DMS153 treated with DMSO at 0.1 percent for 48 hours (cell line): ENCODE data around the gene NINJ1.

Experiments
- DNase-seq: peaks from one replicate; lab custom pipeline; 2025; ENCODE audit not compliant: unreplicated experiment; lab: John Stamatoyannopoulos, UW

NINJ1 gene

GRCh38 chr9:93090091-93090655 is 43.9 kb downstream of the NINJ1 start:
- DNase-seq = no peak

- DNase-seq = no peak
These were observed 44.5 kb downstream of the NINJ1 start for GRCh38 chr9:93089481-93089991.

GRCh38 chr9:93089024-93089423 is 45.0 kb downstream of the NINJ1 start:
- DNase-seq = no peak

GRCh38 chr9:93088656-93089015 is 45.4 kb downstream of the NINJ1 start:
- DNase-seq = no peak

DNA sequence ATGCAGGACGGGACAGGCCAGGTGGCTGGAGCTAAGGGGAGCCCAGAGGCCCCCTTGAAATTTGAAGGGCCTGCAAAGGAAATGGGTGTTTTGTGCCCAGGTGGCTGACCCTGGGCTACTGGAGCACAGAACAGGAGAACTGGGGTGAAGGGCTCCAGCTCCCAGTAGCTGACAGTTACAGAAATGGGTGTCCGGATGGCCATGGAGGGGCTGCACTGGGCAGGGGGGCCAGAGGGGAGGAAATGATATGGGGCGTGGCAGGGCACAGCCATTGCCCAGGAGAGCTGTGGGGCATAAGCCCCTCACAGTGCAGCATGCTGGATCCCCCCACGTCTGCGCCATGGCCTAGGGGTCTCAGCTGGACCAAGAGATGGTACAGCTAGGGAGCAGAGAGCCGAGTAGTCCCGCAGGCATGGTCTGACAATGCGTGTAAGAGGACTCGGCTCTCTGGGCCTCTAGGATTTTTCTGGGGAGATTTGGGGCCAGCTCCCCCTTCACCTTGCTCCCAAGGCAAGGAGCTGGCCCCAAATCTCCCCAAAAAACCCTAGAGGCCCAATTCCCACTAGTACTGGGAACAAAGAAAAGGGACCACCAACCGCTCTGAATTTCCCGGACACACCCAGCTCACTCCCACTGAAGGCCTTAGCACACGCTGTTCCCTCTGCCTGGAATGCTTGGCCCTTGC is 45.9 kb downstream of the NINJ1 start:
- DNase-seq = no peak

DNA sequence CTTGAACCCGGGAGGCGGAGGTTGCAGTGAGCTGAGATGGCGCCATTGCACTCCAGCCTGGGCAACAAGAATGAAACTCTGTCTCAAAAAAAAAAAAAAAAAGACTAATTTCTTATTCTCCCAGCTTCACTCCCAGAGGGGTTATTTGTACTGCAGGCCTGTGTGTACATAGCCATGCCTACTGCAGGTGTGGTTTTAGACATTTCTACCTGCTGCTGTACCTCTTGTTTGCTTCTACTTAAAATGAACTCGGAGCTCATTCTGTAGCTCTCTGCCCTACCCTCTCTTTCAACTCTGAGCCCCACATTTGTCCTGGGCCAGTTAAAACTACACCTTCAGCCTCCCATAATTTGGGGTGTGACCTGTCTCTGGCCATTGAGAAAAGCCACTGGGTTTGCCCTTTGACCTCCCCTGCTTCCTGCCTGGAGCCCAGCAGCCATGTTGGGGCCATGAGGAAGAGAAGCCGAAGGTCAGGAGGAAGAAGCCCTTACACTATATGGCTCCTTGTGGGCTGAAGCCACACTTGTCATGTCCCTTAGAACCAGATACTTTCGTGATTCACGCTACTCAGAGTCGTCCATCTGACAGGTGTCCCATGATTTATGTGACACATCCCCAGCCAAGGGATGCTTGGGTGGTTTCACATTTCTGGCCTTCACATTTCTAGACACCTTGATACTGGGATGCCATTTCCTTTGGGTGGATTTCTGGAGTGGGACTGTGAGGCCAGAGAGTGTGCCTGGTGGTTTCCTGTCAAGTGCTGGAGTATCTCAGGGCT is 47.4 kb downstream of the NINJ1 start:
- DNase-seq = no peak

- no peak for DNase-seq
These were observed 48.4 kb downstream of the NINJ1 start for GRCh38 chr9:93085676-93086075.

DNA sequence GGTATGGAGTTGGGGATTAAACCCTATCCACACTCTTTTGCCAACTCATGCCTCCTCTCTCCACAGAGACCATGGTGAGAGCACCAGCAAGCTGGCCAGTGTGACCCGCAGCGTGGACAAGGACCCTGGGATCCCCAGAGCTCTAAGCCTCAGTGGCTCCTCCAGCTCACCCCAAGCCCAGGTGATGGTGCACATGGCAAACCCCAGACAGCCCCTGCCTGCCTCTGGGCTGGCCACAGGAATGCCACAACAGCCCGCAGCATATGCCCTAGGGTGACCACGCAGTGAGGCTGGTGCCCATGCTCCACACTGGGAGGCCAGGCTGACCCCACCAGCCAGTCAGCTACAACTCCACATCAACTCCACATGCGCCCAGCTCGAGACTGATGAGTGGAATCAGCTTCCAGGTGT is 49.6 kb downstream of the NINJ1 start:
- DNase-seq = no peak

DNA sequence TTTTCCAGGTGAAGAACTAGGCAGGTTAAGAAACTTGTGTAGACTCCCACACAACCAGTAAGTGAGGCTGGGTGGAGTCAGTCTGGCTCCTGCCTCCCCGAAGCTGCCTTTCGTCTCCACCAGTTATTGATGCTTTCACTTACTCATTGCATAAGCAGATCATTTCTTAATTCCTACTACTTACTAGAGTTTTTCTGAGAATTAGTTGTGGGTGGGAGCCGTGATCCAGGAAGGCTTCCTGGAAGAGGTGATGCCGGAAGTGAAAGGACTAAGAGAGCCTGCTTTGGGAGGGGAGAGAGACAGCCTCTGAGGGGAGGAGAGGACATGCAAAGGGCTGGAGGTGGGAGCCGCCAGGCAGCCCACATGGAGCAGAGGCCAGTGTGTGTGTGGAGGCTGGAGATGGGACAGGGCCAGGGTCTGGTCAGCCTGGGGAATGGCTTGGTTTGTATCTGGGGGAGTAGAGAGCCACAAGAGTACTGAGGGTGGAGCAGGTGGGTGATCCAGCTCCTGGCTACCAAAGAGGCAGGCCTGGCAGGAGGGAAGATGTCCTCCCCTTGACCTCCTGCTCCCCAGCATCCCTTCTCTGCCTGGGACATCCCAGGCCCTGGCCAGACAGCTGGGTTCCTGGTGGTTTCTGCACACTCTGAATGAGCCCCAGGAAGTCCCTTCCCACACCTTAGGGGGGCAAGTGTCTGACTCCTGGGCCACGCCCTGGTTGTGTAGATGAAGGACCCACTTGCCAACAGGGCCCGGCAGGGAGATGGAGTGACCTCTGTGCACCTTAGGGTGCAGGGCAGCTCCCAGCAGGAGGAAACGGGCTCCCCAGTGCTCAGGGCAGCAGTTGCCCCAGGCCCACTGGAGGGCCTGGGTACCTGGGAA is 50.2 kb downstream of the NINJ1 start:
- DNase-seq = no peak

DNA sequence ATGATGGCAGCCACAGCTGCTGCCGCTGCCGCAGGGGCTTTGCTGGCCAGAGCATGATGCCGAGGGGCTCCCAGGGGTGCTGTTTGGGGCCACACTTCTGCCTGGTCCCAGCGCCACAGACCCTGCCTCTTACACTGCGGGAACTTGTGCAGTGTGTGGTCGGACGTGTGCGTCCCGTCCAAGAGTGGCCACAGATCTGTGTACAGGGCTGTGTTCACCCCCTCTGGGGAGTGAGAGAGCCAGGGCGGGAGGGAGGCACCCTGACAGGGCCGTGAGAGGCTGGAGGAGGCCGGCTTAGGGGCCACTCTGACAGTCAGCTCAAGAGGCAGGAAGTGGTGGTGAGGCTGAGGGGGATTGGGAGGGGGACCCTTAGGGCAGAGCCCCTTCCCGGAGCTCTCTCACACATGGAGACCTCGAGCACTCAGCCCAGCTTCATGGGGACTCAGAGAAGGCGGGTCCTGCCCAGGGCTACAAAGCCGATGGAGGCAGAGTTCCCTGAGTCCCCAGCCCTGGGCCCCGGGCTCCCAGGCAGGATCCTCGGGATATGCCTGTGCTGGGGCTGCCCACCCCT is 51.1 kb downstream of the NINJ1 start:
- no peak for DNase-seq

DNA sequence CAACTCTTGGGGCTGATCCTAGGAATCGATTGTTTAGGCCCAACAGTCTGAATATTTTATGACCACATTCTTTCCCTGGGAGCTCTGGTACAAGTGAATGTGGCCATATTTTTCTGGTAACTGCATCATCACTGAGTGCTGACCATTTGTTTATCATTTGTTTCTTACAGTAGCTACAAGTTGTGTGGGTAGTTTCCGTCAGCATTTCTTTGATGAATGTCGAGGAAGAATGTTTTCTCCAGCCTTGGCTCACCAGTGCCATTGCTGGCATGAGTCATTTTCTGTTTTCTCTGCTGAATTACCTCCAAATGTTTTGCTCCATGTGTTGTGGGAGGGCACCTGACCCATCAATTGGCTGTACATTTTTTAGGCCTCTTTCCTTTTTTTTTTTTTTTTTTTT is 52.1 kb downstream of the NINJ1 start:
- DNase-seq = no peak

- no peak for DNase-seq
These were observed 52.9 kb downstream of the NINJ1 start for GRCh38 chr9:93081081-93081529.

GRCh38 chr9:93080406-93080805 is 53.6 kb downstream of the NINJ1 start:
- DNase-seq = no peak

- no peak for DNase-seq
These were observed 54.7 kb downstream of the NINJ1 start for GRCh38 chr9:93079371-93079770.

- no peak for DNase-seq
These were observed 56.2 kb downstream of the NINJ1 start for GRCh38 chr9:93077811-93078210.

DNA sequence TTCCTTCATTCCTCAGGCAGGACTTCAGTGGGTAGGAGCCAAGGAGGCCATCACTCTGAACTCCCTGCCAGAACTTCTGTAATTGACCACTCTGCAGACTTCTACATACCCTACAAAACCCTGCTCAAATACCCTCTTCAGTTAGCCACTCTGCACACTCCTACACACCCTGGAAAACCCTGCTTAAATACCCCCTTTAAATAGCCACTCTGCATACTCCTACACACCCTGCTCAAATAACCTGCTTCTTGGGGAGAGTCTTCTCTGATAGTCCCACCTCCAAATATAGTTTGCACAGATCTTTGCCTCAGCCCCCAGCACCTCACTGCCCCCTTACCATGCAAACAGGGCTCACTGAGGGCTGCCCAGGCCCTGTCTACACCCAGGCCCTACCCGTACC is 56.7 kb downstream of the NINJ1 start:
- DNase-seq = no peak

DNA sequence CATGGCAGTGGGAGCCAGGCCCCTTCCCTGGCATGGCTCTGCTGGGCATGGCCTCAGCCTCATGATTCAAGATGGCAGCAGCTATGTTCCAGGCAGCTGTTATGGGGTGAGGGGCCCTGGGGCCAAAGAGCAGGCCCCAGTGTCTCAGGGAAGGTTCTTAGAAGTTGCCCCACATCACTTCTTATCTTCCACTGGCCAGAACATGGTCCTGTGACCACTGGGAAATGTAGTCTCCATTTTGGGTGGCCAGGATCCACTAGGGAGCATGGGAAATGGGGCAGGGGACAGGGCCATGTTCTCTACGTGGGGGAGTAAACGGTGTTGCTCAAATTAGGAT is 57.3 kb downstream of the NINJ1 start:
- DNase-seq = no peak

- no peak for DNase-seq
These were observed 57.8 kb downstream of the NINJ1 start for GRCh38 chr9:93076101-93076791.

- no peak for DNase-seq
These were observed 61.7 kb downstream of the NINJ1 start for GRCh38 chr9:93072383-93072795.
